Stimulated activated CD8-positive, alpha-beta memory T cell treated with anti-CD3 and anti-CD28 coated beads, Interleukin-12 subunit alpha, Interleukin-12 subunit beta, amount 100 ng/mL, for 4 hours (primary cell): Measurements from ENCODE around the gene RPL36.
A peak's percentile ranks its signal among the peaks of the same experiment; 100 is the strongest.
"Not testable (repeated sequence)": the region's sequence is repeated elsewhere in the genome, so short reads cannot be mapped to it uniquely, and the experiment has no call there.

Experiments used
- DNase-seq: peaks from one replicate; pipeline ENCODE4 v3.0.0-alpha.2; 2020; ENCODE audit warnings: low read depth

The RPL36 gene

GRCh38 chr19:5674714-5675113 lies 15.4 kb upstream of the RPL36 start:
- DNase-seq, result no peak

GRCh38 chr19:5676105-5676771 lies 13.9 kb upstream of the RPL36 start:
- no peak for DNase-seq

- no peak for DNase-seq
These were observed 13.4 kb upstream of the RPL36 start for GRCh38 chr19:5676772-5677105.

- DNase-seq, result no peak
These were observed 13.0 kb upstream of the RPL36 start for GRCh38 chr19:5677136-5677535.

GRCh38 chr19:5677580-5677979 lies 12.5 kb upstream of the RPL36 start:
- DNase-seq, result no peak

- no peak for DNase-seq
These were observed 11.9 kb upstream of the RPL36 start for GRCh38 chr19:5678071-5678718.

GRCh38 chr19:5679289-5680083 lies 10.6 kb upstream of the RPL36 start:
- no peak for DNase-seq

GRCh38 chr19:5680084-5680436 lies 10.0 kb upstream of the RPL36 start:
- no peak for DNase-seq

- DNase-seq, result peak; percentile 97
These were observed 9.4 kb upstream of the RPL36 start, which contains the start of the genes HSD11B1L and MICOS13 for GRCh38 chr19:5680437-5681368. HSD11B1L (plus strand) TSS chr19:5681027; CDS start chr19:5684833, 3,806 bp downstream. MICOS13 (minus strand) TSS chr19:5680516; CDS start chr19:5680486, 30 bp downstream.

GRCh38 chr19:5681391-5682106 lies 8.5 kb upstream of the RPL36 start:
- DNase-seq, result no peak

- DNase-seq, result no peak
These were observed 8.0 kb upstream of the RPL36 start for GRCh38 chr19:5682107-5682482.

- DNase-seq, result no peak
These were observed 6.8 kb upstream of the RPL36 start for GRCh38 chr19:5683177-5683886.

- no peak for DNase-seq
These were observed 5.2 kb upstream of the RPL36 start for GRCh38 chr19:5684694-5685430.

GRCh38 chr19:5686326-5686646 lies 3.8 kb upstream of the RPL36 start:
- DNase-seq, result no peak

GRCh38 chr19:5686647-5687359 lies 3.3 kb upstream of the RPL36 start:
- peak; percentile 92 for DNase-seq

- DNase-seq, result no peak
These were observed 2.5 kb upstream of the RPL36 start for GRCh38 chr19:5687360-5688198.

GRCh38 chr19:5688262-5688881 lies 1.7 kb upstream of the RPL36 start:
- DNase-seq, result not testable (repeated sequence)
